ENCODE data around the gene TUBA8. TPM values are rescaled to one million over a fixed set of nuclear protein-coding genes. Genes with fewer than 3 reads are reported as not detected.
A peak's percentile ranks its signal among the peaks of the same experiment; 100 is the strongest.

Gene TUBA8
- total RNA-seq, 2 donors from 2014 or later, result 1.3 to 2.9 TPM

DNA sequence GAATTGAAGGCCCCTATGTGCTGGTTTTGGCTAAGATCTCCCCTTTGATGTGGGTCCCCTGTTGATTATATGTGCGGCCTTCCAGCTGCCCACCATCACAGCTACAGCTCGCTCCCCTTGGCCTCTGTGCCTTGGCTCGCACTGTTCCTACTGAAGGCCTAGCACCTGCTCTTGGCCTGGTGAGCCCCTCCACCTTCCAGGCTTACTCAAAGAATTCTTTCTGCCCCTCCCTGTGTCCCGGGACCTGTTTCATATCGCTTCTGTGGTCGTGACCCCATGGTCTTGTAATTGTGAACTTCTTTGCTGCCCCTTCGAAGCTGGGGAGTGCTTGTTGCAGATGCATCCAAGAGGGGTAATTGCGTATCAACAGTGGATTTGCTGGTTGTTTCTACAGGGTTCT is 20.3 kb upstream of the TUBA8 start:
- Histone ChIP-seq H3K4me1 (replicated peaks) (no peaks in the 10 kb centered on the region), H3K4me3 (no peak overlapping the region), H3K9me3 (no peaks in the 10 kb centered on the region), H3K27ac (no peak overlapping the region), H3K36me3 (peaks cover 10 to 11% of the 10 kb centered on the region in 2 donors), H3K27me3 (replicated peaks; ENCODE audit: insufficient read depth) (no peaks in the 10 kb centered on the region)
- intact Hi-C loops (cut with DNase I), result no loop called here
- TF ChIP-seq CTCF (IDR thresholded peaks at IDR 0.05), result no peak
- DNase-seq (ENCODE audit: low spot score), result no peak
- 93% methylated on average over 8 of the region's 8 CpGs for WGBS

DNA sequence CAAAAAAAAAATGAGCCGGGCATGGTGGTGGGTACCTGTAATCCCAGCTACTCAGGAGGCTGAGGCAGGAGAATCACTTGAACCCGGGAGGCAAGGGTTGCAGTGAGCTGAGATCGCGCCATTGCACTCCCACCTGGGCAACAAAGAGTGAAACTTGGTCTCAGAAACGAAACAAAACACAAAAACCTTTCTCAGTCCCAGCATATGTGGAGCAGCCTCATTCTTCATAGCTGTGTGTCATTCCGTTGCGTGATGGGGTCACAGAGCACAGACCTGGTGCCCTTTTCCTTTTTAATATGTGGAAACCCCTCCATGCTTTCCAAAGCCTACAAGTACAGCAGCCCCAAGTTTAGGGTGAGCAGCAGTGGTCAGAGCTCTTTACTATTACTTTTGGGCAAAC is 19.1 kb upstream of the TUBA8 start:
- intact Hi-C loops (cut with DNase I), result no loop called here
- no peaks in the 10 kb centered on the region for H3K4me1 ChIP-seq (replicated peaks)
- H3K27ac ChIP-seq, result peak overlapping the region; percentile 82 to 86
- peak overlapping the region in 1 of 2 donors; percentile 26 for H3K4me3 ChIP-seq
- DNase-seq (ENCODE audit: low spot score), result no peak
- peaks cover 10 to 11% of the 10 kb centered on the region in 2 donors for H3K36me3 ChIP-seq
- TF ChIP-seq POLR2A (IDR thresholded peaks at IDR 0.05) (no peak), CTCF (IDR thresholded peaks at IDR 0.05) (no peak), POLR2AphosphoS5 (IDR thresholded peaks at IDR 0.05) (no peak)
- 64% methylated on average over 7 of the region's 7 CpGs for WGBS
- H3K9me3 ChIP-seq, result no peaks in the 10 kb centered on the region
- H3K27me3 ChIP-seq (replicated peaks; ENCODE audit: insufficient read depth), result no peaks in the 10 kb centered on the region

- peak overlapping the region; percentile 82 to 86 for H3K27ac ChIP-seq
- intact Hi-C loops (cut with DNase I), result no loop called here
- H3K36me3 ChIP-seq, result peaks cover 10 to 11% of the 10 kb centered on the region in 2 donors
- 44% methylated on average over 22 of the region's 22 CpGs for WGBS
- TF ChIP-seq CTCF (IDR thresholded peaks at IDR 0.05) (peak in 2 of 4 experiments; percentile 18 to 20), POLR2AphosphoS5 (IDR thresholded peaks at IDR 0.05) (no peak), POLR2A (IDR thresholded peaks at IDR 0.05) (no peak)
- no peaks in the 10 kb centered on the region for H3K9me3 ChIP-seq
- peak; percentile 62 for DNase-seq (ENCODE audit: low spot score)
- no peaks in the 10 kb centered on the region for H3K4me1 ChIP-seq (replicated peaks)
- H3K27me3 ChIP-seq (replicated peaks; ENCODE audit: insufficient read depth), result no peaks in the 10 kb centered on the region
- H3K4me3 ChIP-seq, result peak overlapping the region; percentile 15 to 26
Observed at GRCh38 chr22:18091916-18092526, 18.6 kb upstream of the TUBA8 start.

DNA sequence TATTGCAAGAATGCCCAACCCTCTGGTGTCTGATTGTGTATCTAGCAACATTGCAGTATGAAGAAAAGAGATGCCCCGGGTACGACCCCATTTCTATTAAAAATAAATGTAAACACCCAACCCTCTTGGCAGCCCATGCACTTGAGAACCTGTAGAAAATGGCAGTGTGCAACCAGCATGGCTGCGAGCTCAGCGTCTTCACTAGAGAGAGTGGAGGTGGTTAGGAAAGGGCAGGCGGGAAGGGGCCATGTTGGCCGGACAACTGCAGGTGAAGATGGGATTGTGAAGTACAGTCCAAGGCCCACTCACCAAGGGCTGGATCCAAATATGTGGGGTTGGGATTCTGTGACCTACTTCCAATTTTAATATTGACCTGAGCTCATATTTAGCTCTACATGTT is 16.9 kb upstream of the TUBA8 start:
- H3K36me3 ChIP-seq, result no peaks in the 10 kb centered on the region
- H3K4me3 ChIP-seq, result no peak overlapping the region
- TF ChIP-seq CTCF (IDR thresholded peaks at IDR 0.05) (no peak), POLR2AphosphoS5 (IDR thresholded peaks at IDR 0.05) (no peak), POLR2A (IDR thresholded peaks at IDR 0.05) (no peak)
- H3K4me1 ChIP-seq (replicated peaks), result no peaks in the 10 kb centered on the region
- no peak overlapping the region for H3K27ac ChIP-seq
- no peaks in the 10 kb centered on the region for H3K9me3 ChIP-seq
- 82% methylated on average over 6 of the region's 6 CpGs for WGBS
- no peaks in the 10 kb centered on the region for H3K27me3 ChIP-seq (replicated peaks; ENCODE audit: insufficient read depth)
- intact Hi-C loops (cut with DNase I), result no loop called here
- no peak for DNase-seq (ENCODE audit: low spot score)

- Histone ChIP-seq H3K4me3 (no peak overlapping the region), H3K9me3 (no peaks in the 10 kb centered on the region), H3K4me1 (replicated peaks) (no peaks in the 10 kb centered on the region), H3K27me3 (replicated peaks; ENCODE audit: insufficient read depth) (no peaks in the 10 kb centered on the region), H3K27ac (no peak overlapping the region), H3K36me3 (no peaks in the 10 kb centered on the region)
- intact Hi-C loops (cut with DNase I), result no loop called here
- no peak for DNase-seq (ENCODE audit: low spot score)
- no peak for TF ChIP-seq POLR2AphosphoS5 (IDR thresholded peaks at IDR 0.05)
- TF ChIP-seq POLR2A (IDR thresholded peaks at IDR 0.05), result no peak
- no peak for TF ChIP-seq CTCF (IDR thresholded peaks at IDR 0.05)
- WGBS, result 69% methylated on average over 8 of the region's 8 CpGs
Observed at GRCh38 chr22:18095101-18095805, 15.4 kb upstream of the TUBA8 start.
